ENCODE data around the gene PLCB1.
"Not testable (repeated sequence)": the region's sequence is repeated elsewhere in the genome, so short reads cannot be mapped to it uniquely, and the experiment has no call there.

Gene PLCB1

GRCh38 chr20:8834294-8834693, 702.2 kb downstream of the PLCB1 start:
- DNase-seq (ENCODE audit: low read depth, low spot score): not testable (repeated sequence)

GRCh38 chr20:8834851-8835250, 702.8 kb downstream of the PLCB1 start:
- DNase-seq (ENCODE audit: low read depth, low spot score): no peak

- peak; percentile 39 for DNase-seq (ENCODE audit: low read depth, low spot score)
These were observed 705.3 kb downstream of the PLCB1 start for GRCh38 chr20:8837396-8837795.

- no peak for DNase-seq (ENCODE audit: low read depth, low spot score)
These were observed 710.5 kb downstream of the PLCB1 start for GRCh38 chr20:8842525-8842924.

GRCh38 chr20:8844179-8844578, 712.1 kb downstream of the PLCB1 start:
- no peak for DNase-seq (ENCODE audit: low read depth, low spot score)

- DNase-seq (ENCODE audit: low read depth, low spot score): no peak
These were observed 717.9 kb downstream of the PLCB1 start for GRCh38 chr20:8849990-8850389.

- DNase-seq (ENCODE audit: low read depth, low spot score): no peak
These were observed 719.4 kb downstream of the PLCB1 start for GRCh38 chr20:8851446-8851845.

- DNase-seq (ENCODE audit: low read depth, low spot score): not testable (repeated sequence)
These were observed 719.9 kb downstream of the PLCB1 start for GRCh38 chr20:8851919-8852318.

GRCh38 chr20:8853211-8853610, 721.1 kb downstream of the PLCB1 start:
- DNase-seq (ENCODE audit: low read depth, low spot score): not testable (repeated sequence)

GRCh38 chr20:8853805-8854338, 721.8 kb downstream of the PLCB1 start:
- peak; percentile 61 for DNase-seq (ENCODE audit: low read depth, low spot score)

GRCh38 chr20:8854571-8854970, 722.5 kb downstream of the PLCB1 start:
- no peak for DNase-seq (ENCODE audit: low read depth, low spot score)

GRCh38 chr20:8855315-8855714, 723.2 kb downstream of the PLCB1 start:
- DNase-seq (ENCODE audit: low read depth, low spot score): no peak

- no peak for DNase-seq (ENCODE audit: low read depth, low spot score)
These were observed 724.6 kb downstream of the PLCB1 start for GRCh38 chr20:8856668-8857067.

- no peak for DNase-seq (ENCODE audit: low read depth, low spot score)
These were observed 726.2 kb downstream of the PLCB1 start for GRCh38 chr20:8858181-8858787.

- no peak for DNase-seq (ENCODE audit: low read depth, low spot score)
These were observed 728.0 kb downstream of the PLCB1 start for GRCh38 chr20:8860011-8860495.

GRCh38 chr20:8862092-8862491, 730.0 kb downstream of the PLCB1 start:
- no peak for DNase-seq (ENCODE audit: low read depth, low spot score)

GRCh38 chr20:8865636-8866035, 733.6 kb downstream of the PLCB1 start:
- no peak for DNase-seq (ENCODE audit: low read depth, low spot score)

- no peak for DNase-seq (ENCODE audit: low read depth, low spot score)
These were observed 735.1 kb downstream of the PLCB1 start for GRCh38 chr20:8867038-8867740.

GRCh38 chr20:8870652-8871051, 738.6 kb downstream of the PLCB1 start:
- DNase-seq (ENCODE audit: low read depth, low spot score): no peak

- DNase-seq (ENCODE audit: low read depth, low spot score): no peak
These were observed 742.4 kb downstream of the PLCB1 start for GRCh38 chr20:8874437-8874836.

- no peak for DNase-seq (ENCODE audit: low read depth, low spot score)
These were observed 743.5 kb downstream of the PLCB1 start for GRCh38 chr20:8875586-8875985.

- no peak for DNase-seq (ENCODE audit: low read depth, low spot score)
These were observed 744.3 kb downstream of the PLCB1 start for GRCh38 chr20:8876366-8876765.

GRCh38 chr20:8877294-8877693, 745.2 kb downstream of the PLCB1 start:
- no peak for DNase-seq (ENCODE audit: low read depth, low spot score)

Data from brain pericyte (primary cell).